K562 (cell line): ENCODE measurements around the gene SPON1. TPM values are rescaled to one million over a fixed set of nuclear protein-coding genes. Genes with fewer than 3 reads are reported as not detected.

Source experiments
- ATAC-seq: fragments of 200-7000 bp; cut with Tn5 transposase; 3 replicates; pipeline ENCODE4 v1.9.1; 2020; ENCODE audit warnings: moderate library complexity
- BruUV-seq: library from RNA; stranded (reverse); fragments of 400-500 nt; replicated peaks from 2 replicates; lab custom pipeline; 2021; lab: Mats Ljungman, UMichigan
- CTCF ChIA-PET: fragments of 300-600 bp; formaldehyde crosslinking; extraction: SDS; loops from one replicate; lab custom pipeline; 2021; ENCODE audit warnings: low intra/inter-chr PET ratio; lab: Yijun Ruan, JAX
- POLR2A ChIA-PET: fragments of 300-600, 350-650 bp; sonication (Branson Sonifier 250); formaldehyde crosslinking; extraction: SDS; loops from one replicate; lab custom pipeline; 2021; ENCODE audit warnings: antibody characterized with exemption, inconsistent platforms; lab: Yijun Ruan, JAX
- DNase-seq, 4 experiments: peaks; one replicate each; pipeline versions ENCODE4 v3.0.0 to v3.0.0-alpha.2; 2011 to 2018; ENCODE audit warnings: low spot score in 3 of 4, mixed read lengths in 3 of 4; ENCODE audit errors: extremely low read depth in 1 of 4
- FAIRE-seq: peaks from 2 replicates; lab custom pipeline; 2011; peaks lifted over from hg19 to GRCh38; lab: Jason Lieb, UNC
- H2AFZ ChIP-seq: 2 replicates; pipeline ENCODE4 v1.6.0; 2011; ENCODE audit warnings: low read depth, low read length, control low read depth, inconsistent platforms
- H3K27ac ChIP-seq: fragments of 200-600 bp; 3 replicates; pipeline ENCODE4 v1.8.0; 2011; ENCODE audit warnings: low read depth, mild to moderate bottlenecking, control low read depth, inconsistent platforms, low read length, moderate library complexity, mixed read lengths; ENCODE audit errors: extremely low read depth
- H3K27me3 ChIP-seq, 2 experiments: fragments of 300-600 bp in 1 of 2; 2 replicates in 1 of 2; 3 replicates in 1 of 2; pipeline versions ENCODE4 v1.6.0 to v1.8.0; 2011; ENCODE audit warnings: inconsistent platforms in 2 of 2, low read length in 2 of 2, mild to moderate bottlenecking in 1 of 2, mixed read lengths in 1 of 2, moderate library complexity in 1 of 2; ENCODE audit not compliant: control insufficient read depth in 2 of 2, insufficient read depth in 2 of 2
- H3K36me3 ChIP-seq: fragments of 300-600 bp; 3 replicates; pipeline ENCODE4 v1.8.0; 2011; ENCODE audit warnings: mild to moderate bottlenecking, low read length, inconsistent platforms; ENCODE audit not compliant: control insufficient read depth, insufficient read depth
- H3K4me1 ChIP-seq, 2 experiments: fragments of 200-600 bp in 1 of 2; replicated peaks in 1 of 2; 2 replicates in 1 of 2; 3 replicates in 1 of 2; pipeline versions ENCODE4 v1.5.1 to v1.8.0; 2011; ENCODE audit warnings: inconsistent platforms in 2 of 2, low read length in 2 of 2, mild to moderate bottlenecking in 1 of 2, mixed read lengths in 1 of 2, moderate library complexity in 1 of 2; ENCODE audit not compliant: control insufficient read depth in 2 of 2, insufficient read depth in 2 of 2
- H3K4me2 ChIP-seq: 2 replicates; pipeline ENCODE4 v1.6.1; 2011; ENCODE audit warnings: low read length, control low read depth, inconsistent platforms, mixed read lengths; ENCODE audit not compliant: insufficient read depth
- H3K4me3 ChIP-seq: fragments of 200-600 bp; sonication (generic), shearing (Covaris generic); 2 replicates; pipeline ENCODE4 v1.5.1; 2016; ENCODE audit warnings: control low read depth, inconsistent platforms
- H3K79me2 ChIP-seq: fragments of 200-600 bp; 3 replicates; pipeline ENCODE4 v1.8.0; 2011; ENCODE audit warnings: low read length, inconsistent platforms; ENCODE audit not compliant: control insufficient read depth, insufficient read depth
- H3K9ac ChIP-seq, 2 experiments: 2 replicates each; pipeline versions ENCODE4 v1.6.0 to v1.6.1; 2011; ENCODE audit warnings: low read depth in 2 of 2, low read length in 2 of 2, control low read depth in 1 of 2, inconsistent platforms in 1 of 2, mild to moderate bottlenecking in 1 of 2, mixed read lengths in 1 of 2; ENCODE audit not compliant: insufficient read depth in 1 of 2
- H3K9me1 ChIP-seq: one replicate; pipeline ENCODE4 v1.6.0; 2011; ENCODE audit warnings: inconsistent platforms, mild to moderate bottlenecking, low read length, moderate library complexity; ENCODE audit not compliant: control insufficient read depth, insufficient read depth
- H3K9me3 ChIP-seq: replicated peaks from 2 replicates; pipeline ENCODE4 v1.5.1; 2011; ENCODE audit warnings: low read depth, low read length, inconsistent platforms; ENCODE audit not compliant: control insufficient read depth, insufficient read depth
- H4K20me1 ChIP-seq: replicated peaks from 2 replicates; pipeline ENCODE4 v1.6.1; 2011; ENCODE audit warnings: low read length, inconsistent platforms, mixed read lengths; ENCODE audit not compliant: control insufficient read depth, insufficient read depth
- CREBBP ChIP-seq: IDR thresholded peaks from one replicate; pipeline ENCODE4 v1.6.1; 2012; ENCODE audit warnings: low read depth, mild to moderate bottlenecking, control low read depth, inconsistent platforms, low read length
- GATAD2A ChIP-seq: fragments of 450-650 bp; IDR thresholded peaks from 2 replicates; pipeline ENCODE4 v1.6.1; 2017
- KAT8 ChIP-seq: fragments of 450-650 bp; IDR thresholded peaks from 2 replicates; pipeline ENCODE4 v1.6.1; 2016; ENCODE audit warnings: low read depth, mild to moderate bottlenecking
- MCM7 ChIP-seq, 2 experiments: fragments of 450-650 bp; IDR thresholded peaks; 2 replicates each; pipeline ENCODE4 v1.6.1; 2016 to 2018
- NR2F6 ChIP-seq: fragments of 450-650 bp; formaldehyde crosslinking; IDR thresholded peaks from 2 replicates; pipeline ENCODE4 v1.4.0; 2020; ENCODE audit warnings: mild to moderate bottlenecking
- SMARCA4 ChIP-seq: fragments of 450-650 bp; IDR thresholded peaks from 2 replicates; pipeline ENCODE4 v1.6.1; 2016
- SMARCE1 ChIP-seq: fragments of 450-650 bp; IDR thresholded peaks from 2 replicates; pipeline ENCODE4 v1.7.1; 2016; ENCODE audit warnings: mild to moderate bottlenecking
- WGBS: fragments of 100-300 bp; shearing (Covaris generic); methylation state at CpG from one replicate; pipeline ENCODE4 v1.1.6; 2016; ENCODE audit warnings: low coverage, mixed read lengths; ENCODE audit not compliant: insufficient coverage; ENCODE audit errors: missing lambda C conversion rate; 5-methylcytosine and 5-hydroxymethylcytosine counted together
- in situ Hi-C: fragments of 300-500 bp; cut with MboI; formaldehyde crosslinking; loops from 4 replicates; pipeline ENCODE4 v1.15.0; 2018; ENCODE audit warnings: inconsistent platforms, mixed read lengths
- intact Hi-C: fragments of 100-400 bp; cut with micrococcal nuclease; formaldehyde crosslinking; loops from 2 replicates; pipeline ENCODE4 v1.14.2; 2022
- polyA plus RNA-seq, 8 experiments: library from polyadenylated mRNA; depleted of rRNA in 4 of 8; stranded (reverse) in 5 of 8; unstranded in 3 of 8; fragments of >200 nt; fragmentation: Nextera tagmentation in 2 of 8; fragmentation: Illumina TruSeq in 1 of 8; extraction: Ambion mirVana in 2 of 8; extraction: Trizol in 1 of 8; gene quantifications; 2 replicates each; pipeline versions ENCODE4 v1.2.1 to v1.2.3, GENCODE V29; 2011 to 2014; ENCODE audit warnings: inconsistent platforms in 1 of 8, missing spikeins in 1 of 8
- total RNA-seq, 7 experiments: library from RNA; depleted of rRNA in 6 of 7; stranded (reverse); fragments of >200 nt in 6 of 7; fragmentation: Illumina TruSeq in 2 of 7; extraction: Trizol in 2 of 7; gene quantifications; 2 replicates each; pipeline versions ENCODE4 v1.2.1 to v1.2.3, GENCODE V29; 2011 to 2021; ENCODE audit warnings: low replicate concordance in 1 of 7
- TF ChIP-seq, protein P1 (sequence below): fragments of 200-400 bp; formaldehyde crosslinking; IDR thresholded peaks from 2 replicates; pipeline ENCODE4 v1.6.1; 2017; ENCODE audit warnings: mild to moderate bottlenecking, low read depth, low read length, moderate library complexity

SPON1 gene
- total and polyA plus RNA-seq, 9 of the 15 experiments (the other 6 are each of a cell fraction or from before 2014, with no cell fraction given) = 0.04 to 0.06 TPM; not detected in 7

DNA sequence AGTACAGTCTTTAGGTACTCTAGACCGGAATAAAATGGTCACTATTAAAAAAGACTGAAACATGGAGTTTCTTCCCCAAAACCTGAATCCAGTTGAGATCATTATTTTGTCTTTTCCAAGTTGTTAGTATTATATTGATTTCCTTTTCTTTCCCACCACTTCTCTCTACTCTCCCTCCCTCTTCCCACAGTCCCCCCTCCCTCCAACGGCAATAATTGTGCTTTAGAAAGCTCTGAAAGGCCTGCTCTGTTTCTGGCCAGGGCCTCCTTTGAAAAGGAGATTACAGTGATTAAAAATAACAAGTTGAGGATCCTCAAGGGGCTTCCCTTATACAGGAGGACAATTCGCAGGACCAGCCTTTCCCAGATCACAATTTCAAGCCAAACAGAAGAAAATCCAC is 3.5 kb downstream of the SPON1 start:
- no peaks in the 10 kb centered on the region for H3K9me1 ChIP-seq
- no peaks in the 10 kb centered on the region for H3K79me2 ChIP-seq
- TF ChIP-seq KAT8 = no peak
- TF ChIP-seq MCM7 (IDR thresholded peaks at IDR 0.05) = no peak
- no peak for TF ChIP-seq NR2F6 (CRISPR knock-in tag)
- TF ChIP-seq GATAD2A = no peak
- TF ChIP-seq, protein P1, sequence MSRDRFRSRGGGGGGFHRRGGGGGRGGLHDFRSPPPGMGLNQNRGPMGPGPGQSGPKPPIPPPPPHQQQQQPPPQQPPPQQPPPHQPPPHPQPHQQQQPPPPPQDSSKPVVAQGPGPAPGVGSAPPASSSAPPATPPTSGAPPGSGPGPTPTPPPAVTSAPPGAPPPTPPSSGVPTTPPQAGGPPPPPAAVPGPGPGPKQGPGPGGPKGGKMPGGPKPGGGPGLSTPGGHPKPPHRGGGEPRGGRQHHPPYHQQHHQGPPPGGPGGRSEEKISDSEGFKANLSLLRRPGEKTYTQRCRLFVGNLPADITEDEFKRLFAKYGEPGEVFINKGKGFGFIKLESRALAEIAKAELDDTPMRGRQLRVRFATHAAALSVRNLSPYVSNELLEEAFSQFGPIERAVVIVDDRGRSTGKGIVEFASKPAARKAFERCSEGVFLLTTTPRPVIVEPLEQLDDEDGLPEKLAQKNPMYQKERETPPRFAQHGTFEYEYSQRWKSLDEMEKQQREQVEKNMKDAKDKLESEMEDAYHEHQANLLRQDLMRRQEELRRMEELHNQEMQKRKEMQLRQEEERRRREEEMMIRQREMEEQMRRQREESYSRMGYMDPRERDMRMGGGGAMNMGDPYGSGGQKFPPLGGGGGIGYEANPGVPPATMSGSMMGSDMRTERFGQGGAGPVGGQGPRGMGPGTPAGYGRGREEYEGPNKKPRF = no peak
- no peak for TF ChIP-seq CREBBP
- TF ChIP-seq SMARCA4 = no peak
- TF ChIP-seq SMARCE1 = no peak
- peaks cover 0 to 19% of the 10 kb centered on the region in 2 experiments; a peak in 1 of 5 replicates for H3K4me1 ChIP-seq
- BruUV-seq = no TSS peak
- H3K4me3 ChIP-seq = no peak overlapping the region
- H3K27ac ChIP-seq = no peak overlapping the region
- in situ Hi-C loops = no loop called here
- peaks cover 24 to 43% of the 10 kb centered on the region in 2 experiments for H3K27me3 ChIP-seq
- POLR2A ChIA-PET = no interaction called here
- H3K9ac ChIP-seq = no peak overlapping the region
- no peak overlapping the region for H2AFZ ChIP-seq
- DNase-seq = no peak
- no peak for ATAC-seq
- no peak for FAIRE-seq
- H3K9me3 ChIP-seq = no peaks in the 10 kb centered on the region
- WGBS = 0% methylated on average over 3 of the region's 3 CpGs
- H3K36me3 ChIP-seq = no peaks in the 10 kb centered on the region
- intact Hi-C loops = no loop called here
- H3K4me2 ChIP-seq = no peak overlapping the region
- CTCF ChIA-PET = no interaction called here
- H4K20me1 ChIP-seq = no peaks in the 10 kb centered on the region
